OCI-LY3 (cell line): Measurements from ENCODE around the gene PDE7B.
"Not testable (repeated sequence)": the region's sequence is repeated elsewhere in the genome, so short reads cannot be mapped to it uniquely, and the experiment has no call there.

Source experiments
- H2AFZ ChIP-seq: fragments of 200-600, 300-600 bp; shearing (Covaris generic); 2 replicates; pipeline ENCODE4 v1.6.0; 2014; ENCODE audit warnings: antibody characterized with exemption, low read depth, low read length
- H3K27ac ChIP-seq: fragments of 200-600, 300-600 bp; sonication (generic); 2 replicates; pipeline ENCODE4 v1.5.1; 2014; ENCODE audit warnings: mild to moderate bottlenecking, low read length, moderate library complexity, mixed read lengths
- H3K27me3 ChIP-seq: fragments of 200-600, 300-600 bp; sonication (generic); 2 replicates; pipeline ENCODE4 v1.6.1; 2014; ENCODE audit warnings: low read depth, low read length, mixed read lengths
- H3K36me3 ChIP-seq: fragments of 200-600, 300-600 bp; sonication (generic); replicated peaks from 2 replicates; pipeline ENCODE3; 2014; ENCODE audit warnings: low read depth, low read length, mixed read lengths
- H3K4me1 ChIP-seq: fragments of 300-600, 200-600 bp; sonication (generic); 2 replicates; pipeline ENCODE4 v1.6.1; 2014; ENCODE audit warnings: low read length, mixed read lengths
- H3K4me2 ChIP-seq: fragments of 200-600, 300-600 bp; sonication (generic); 2 replicates; pipeline ENCODE4 v1.6.1; 2014; ENCODE audit warnings: low read length, mixed read lengths
- H3K4me3 ChIP-seq: fragments of 300-600, 200-600 bp; sonication (generic); 2 replicates; pipeline ENCODE4 v1.5.1; 2014; ENCODE audit warnings: antibody characterized with exemption, mild to moderate bottlenecking, low read length, moderate library complexity
- H3K79me2 ChIP-seq: fragments of 300-600, 200-600 bp; shearing (Covaris generic); 2 replicates; pipeline ENCODE4 v1.6.1; 2014; ENCODE audit warnings: mild to moderate bottlenecking, low read length, mixed read lengths
- H3K9ac ChIP-seq: fragments of 300-600, 200-600 bp; shearing (Covaris generic); 2 replicates; pipeline ENCODE4 v1.6.0; 2014; ENCODE audit warnings: mild to moderate bottlenecking, low read length, moderate library complexity
- H3K9me3 ChIP-seq: fragments of 200-600, 300-600 bp; shearing (Covaris generic); 2 replicates; pipeline ENCODE4 v1.6.1; 2014; ENCODE audit warnings: low read length, mixed read lengths; ENCODE audit not compliant: insufficient read depth
- H4K20me1 ChIP-seq: fragments of 200-600, 300-600 bp; sonication (generic); 2 replicates; pipeline ENCODE4 v1.6.1; 2016; ENCODE audit warnings: low read length, mixed read lengths; ENCODE audit not compliant: insufficient read depth
- EZH2phosphoT487 ChIP-seq: fragments of 200-600 bp; shearing (Covaris generic); IDR thresholded peaks from 2 replicates; pipeline ENCODE4 v1.6.1; 2018; ENCODE audit warnings: antibody characterized with exemption, mixed run types, low read depth
- TF ChIP-seq, protein P1 (sequence below): fragments of 200-600, 300-600 bp; sonication (generic); IDR thresholded peaks from 2 replicates; pipeline ENCODE4 v1.5.1; 2014; ENCODE audit warnings: antibody characterized with exemption, low read length, low read depth

PDE7B gene

DNA sequence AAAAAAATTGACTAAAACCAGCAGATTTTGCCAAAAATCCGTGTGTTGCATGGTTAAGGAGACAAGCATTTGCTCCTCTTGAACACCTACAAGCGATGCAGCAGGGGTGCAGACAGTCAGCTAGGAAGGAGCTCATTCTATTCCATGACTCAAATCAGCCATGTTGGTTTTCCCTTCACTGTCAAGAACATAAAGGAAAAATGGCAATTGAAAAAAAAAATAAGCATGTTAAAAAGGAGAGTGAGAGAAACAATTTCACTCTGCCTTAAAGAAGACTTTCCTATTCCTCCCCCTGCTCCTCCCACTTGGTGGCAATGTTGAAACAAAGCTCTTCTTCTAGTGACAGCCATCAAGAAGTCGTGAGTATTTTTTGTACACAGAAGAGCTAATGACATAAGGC is 283.2 kb downstream of the PDE7B start:
- no peak overlapping the region for H2AFZ ChIP-seq
- no peaks in the 10 kb centered on the region for H3K27me3 ChIP-seq
- no peak overlapping the region for H3K9ac ChIP-seq
- H3K4me2 ChIP-seq: no peak overlapping the region
- H3K27ac ChIP-seq: no peak overlapping the region
- TF ChIP-seq EZH2phosphoT487: no peak
- no peaks in the 10 kb centered on the region for H4K20me1 ChIP-seq
- no peaks in the 10 kb centered on the region for H3K36me3 ChIP-seq
- H3K79me2 ChIP-seq: no peaks in the 10 kb centered on the region
- H3K4me3 ChIP-seq: no peak overlapping the region
- H3K4me1 ChIP-seq: no peaks in the 10 kb centered on the region
- H3K9me3 ChIP-seq: no peaks in the 10 kb centered on the region

DNA sequence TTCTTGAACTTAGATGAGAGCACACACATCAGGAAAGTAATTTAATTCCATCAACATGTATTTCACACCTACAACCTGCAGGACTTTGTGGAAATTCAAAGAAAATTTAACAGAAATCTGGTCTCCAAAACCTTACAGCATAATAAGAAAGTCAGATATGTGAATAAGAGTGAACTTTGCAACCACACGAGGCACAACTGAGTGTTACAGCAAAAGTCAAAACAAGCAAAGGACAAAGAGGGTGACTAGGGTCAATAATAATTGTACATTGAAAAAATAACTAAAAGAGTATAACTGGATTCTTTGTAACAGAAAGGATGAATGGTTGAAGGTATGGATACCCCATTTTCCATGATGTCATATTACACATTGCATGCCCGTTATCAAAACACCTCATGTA is 284.8 kb downstream of the PDE7B start:
- H3K4me3 ChIP-seq: no peak overlapping the region
- no peaks in the 10 kb centered on the region for H3K4me1 ChIP-seq
- H3K36me3 ChIP-seq: no peaks in the 10 kb centered on the region
- H3K9me3 ChIP-seq: no peaks in the 10 kb centered on the region
- H3K27me3 ChIP-seq: no peaks in the 10 kb centered on the region
- H3K4me2 ChIP-seq: no peak overlapping the region
- no peaks in the 10 kb centered on the region for H3K79me2 ChIP-seq
- no peak for TF ChIP-seq EZH2phosphoT487
- TF ChIP-seq, protein P1, sequence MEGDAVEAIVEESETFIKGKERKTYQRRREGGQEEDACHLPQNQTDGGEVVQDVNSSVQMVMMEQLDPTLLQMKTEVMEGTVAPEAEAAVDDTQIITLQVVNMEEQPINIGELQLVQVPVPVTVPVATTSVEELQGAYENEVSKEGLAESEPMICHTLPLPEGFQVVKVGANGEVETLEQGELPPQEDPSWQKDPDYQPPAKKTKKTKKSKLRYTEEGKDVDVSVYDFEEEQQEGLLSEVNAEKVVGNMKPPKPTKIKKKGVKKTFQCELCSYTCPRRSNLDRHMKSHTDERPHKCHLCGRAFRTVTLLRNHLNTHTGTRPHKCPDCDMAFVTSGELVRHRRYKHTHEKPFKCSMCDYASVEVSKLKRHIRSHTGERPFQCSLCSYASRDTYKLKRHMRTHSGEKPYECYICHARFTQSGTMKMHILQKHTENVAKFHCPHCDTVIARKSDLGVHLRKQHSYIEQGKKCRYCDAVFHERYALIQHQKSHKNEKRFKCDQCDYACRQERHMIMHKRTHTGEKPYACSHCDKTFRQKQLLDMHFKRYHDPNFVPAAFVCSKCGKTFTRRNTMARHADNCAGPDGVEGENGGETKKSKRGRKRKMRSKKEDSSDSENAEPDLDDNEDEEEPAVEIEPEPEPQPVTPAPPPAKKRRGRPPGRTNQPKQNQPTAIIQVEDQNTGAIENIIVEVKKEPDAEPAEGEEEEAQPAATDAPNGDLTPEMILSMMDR: no peak
- H4K20me1 ChIP-seq: no peaks in the 10 kb centered on the region
- H3K9ac ChIP-seq: no peak overlapping the region
- H2AFZ ChIP-seq: no peak overlapping the region
- H3K27ac ChIP-seq: no peak overlapping the region

DNA sequence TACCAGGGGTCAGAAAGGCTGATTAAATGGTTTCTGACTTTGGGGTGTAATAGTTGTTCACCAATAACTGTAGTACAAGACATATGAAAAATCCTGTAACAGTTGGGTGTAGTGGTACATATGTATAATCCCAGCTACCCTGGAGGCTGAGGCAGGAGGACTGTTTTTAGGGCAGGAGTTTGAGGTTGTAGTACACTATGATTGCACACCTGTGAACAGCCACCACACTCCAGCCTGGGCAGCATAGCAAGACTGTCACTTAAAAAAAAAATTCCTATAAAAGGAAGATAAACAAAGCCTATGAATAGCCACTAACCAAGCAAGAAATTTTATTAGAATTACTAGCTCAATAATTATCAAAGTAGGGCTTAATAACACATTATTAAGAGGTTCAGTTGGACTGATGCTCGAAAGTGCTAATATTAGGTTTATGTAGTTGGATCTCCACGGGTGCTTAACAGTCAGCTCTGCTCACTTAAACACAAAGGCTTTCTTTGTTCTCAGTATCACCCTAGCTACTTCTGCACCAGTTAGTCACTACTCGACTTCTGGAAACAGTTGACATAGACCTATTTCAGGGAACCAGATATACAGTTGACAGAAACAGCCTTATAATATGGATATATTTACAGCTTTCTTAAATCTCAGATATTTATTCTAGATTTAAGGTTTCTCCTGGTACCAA is 285.6 kb downstream of the PDE7B start:
- Histone ChIP-seq H2AFZ (no peak overlapping the region), H3K27ac (no peak overlapping the region), H3K9ac (no peak overlapping the region), H3K27me3 (no peaks in the 10 kb centered on the region), H3K79me2 (no peaks in the 10 kb centered on the region), H3K4me2 (no peak overlapping the region), H3K4me1 (no peaks in the 10 kb centered on the region), H3K4me3 (no peak overlapping the region), H3K36me3 (no peaks in the 10 kb centered on the region), H3K9me3 (no peaks in the 10 kb centered on the region), H4K20me1 (no peaks in the 10 kb centered on the region)
- no peak for TF ChIP-seq EZH2phosphoT487
- TF ChIP-seq, protein P1: no peak

DNA sequence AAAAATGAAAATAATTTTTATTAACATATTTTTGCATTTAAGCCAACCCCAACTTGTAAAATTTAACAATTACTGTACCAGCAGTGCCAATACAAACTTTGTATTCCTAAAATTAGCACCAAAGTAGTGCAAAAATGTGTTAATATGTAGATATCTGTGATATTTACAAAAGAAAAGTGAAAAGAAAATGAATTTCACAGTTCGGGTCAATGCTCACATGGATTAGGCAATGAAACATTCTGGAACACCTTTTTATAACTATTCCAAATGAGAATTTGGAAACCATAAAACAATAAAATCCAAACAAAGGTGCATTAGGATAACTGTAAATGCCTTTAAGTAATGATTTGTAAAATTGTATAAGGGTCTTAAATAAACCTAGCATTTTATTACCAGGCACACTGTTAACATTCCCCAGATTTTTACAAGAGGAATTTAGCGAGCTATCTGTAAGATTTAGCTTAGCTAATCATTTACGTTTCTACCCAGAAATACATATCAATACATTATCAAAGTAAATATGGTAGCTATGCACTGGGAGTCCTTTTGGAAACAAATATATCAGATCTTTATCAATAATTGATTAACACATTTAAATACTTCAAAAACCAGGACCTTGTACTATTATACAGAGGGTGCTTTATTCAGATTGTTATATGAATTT is 286.4 kb downstream of the PDE7B start:
- Histone ChIP-seq H3K36me3 (no peaks in the 10 kb centered on the region), H3K4me3 (no peak overlapping the region)

DNA sequence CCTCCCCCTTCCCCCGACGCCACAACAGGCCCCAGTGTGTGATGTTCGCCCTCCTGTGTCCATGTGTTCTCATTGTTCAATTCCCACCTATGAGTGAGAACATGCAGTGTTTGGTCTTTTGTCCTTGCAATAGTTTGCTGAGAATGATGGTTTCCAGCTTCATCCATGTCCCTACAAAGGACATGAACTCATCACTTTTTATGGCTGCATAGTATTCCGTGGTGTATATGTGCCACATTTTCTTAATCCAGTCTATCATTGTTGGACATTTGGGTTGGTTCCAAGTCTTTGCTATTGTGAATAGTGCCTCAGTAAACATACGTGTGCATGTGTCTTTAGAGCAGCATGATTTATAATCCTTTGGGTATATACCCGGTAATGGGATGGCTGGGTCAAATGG is 287.6 kb downstream of the PDE7B start:
- H4K20me1 ChIP-seq, H3K27ac ChIP-seq, H3K4me2 ChIP-seq, H3K4me3 ChIP-seq, H3K4me1 ChIP-seq, H2AFZ ChIP-seq, H3K27me3 ChIP-seq, H3K36me3 ChIP-seq, H3K79me2 ChIP-seq, H3K9me3 ChIP-seq, H3K9ac ChIP-seq: not testable (repeated sequence)

More for the DNA sequence above, 286.4 kb downstream of the PDE7B start:
- no peaks in the 10 kb centered on the region for H3K27me3 ChIP-seq
- H3K9me3 ChIP-seq: no peaks in the 10 kb centered on the region
- TF ChIP-seq, protein P1: no peak
- TF ChIP-seq EZH2phosphoT487: no peak
- no peak overlapping the region for H3K4me2 ChIP-seq
- no peaks in the 10 kb centered on the region for H3K79me2 ChIP-seq
- no peak overlapping the region for H3K27ac ChIP-seq
- no peak overlapping the region for H3K9ac ChIP-seq
- H3K4me1 ChIP-seq: no peaks in the 10 kb centered on the region
- no peak overlapping the region for H2AFZ ChIP-seq
- H4K20me1 ChIP-seq: no peaks in the 10 kb centered on the region
